Astrocyte (in vitro differentiated cells and primary cell): ENCODE data around the gene SPNS2.

Experiments used
- CTCF ChIP-seq: IDR thresholded peaks from 2 replicates; pipeline ENCODE4 v1.5.1; 2011; ENCODE audit warnings: low read depth, mild to moderate bottlenecking, inconsistent platforms, low read length, moderate library complexity; ENCODE audit not compliant: insufficient read depth
- EZH2 ChIP-seq: IDR thresholded peaks from 2 replicates; pipeline ENCODE4 v1.6.1; 2012; ENCODE audit warnings: mild to moderate bottlenecking, low read length, inconsistent platforms; ENCODE audit not compliant: insufficient read depth

- no peak for TF ChIP-seq CTCF
- no peak for TF ChIP-seq EZH2
Observed at GRCh38 chr17:4508207-4508606, 9.5 kb downstream of the SPNS2 start.
